Measurements from ENCODE around the gene MS4A7.

DNA sequence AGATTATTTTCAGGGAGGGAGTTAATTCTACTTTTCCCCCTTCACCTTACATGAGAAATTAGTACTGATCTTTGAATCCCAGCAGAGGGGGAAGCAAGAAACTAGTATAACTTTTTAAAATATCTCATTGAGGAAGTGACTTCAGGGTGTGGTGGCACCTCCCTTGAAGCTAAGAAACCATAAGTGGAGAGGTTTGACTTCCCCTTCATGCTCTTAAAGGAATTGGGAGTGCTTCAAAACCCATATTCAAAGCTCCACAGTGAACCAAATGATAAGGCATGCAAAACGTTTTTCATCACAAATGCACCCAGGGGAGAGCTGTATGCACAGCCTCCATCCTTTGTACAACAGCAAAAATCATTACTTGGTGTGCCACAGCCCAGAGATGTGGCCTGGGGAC is 18.5 kb downstream of the MS4A7 start:
- TF ChIP-seq, protein P1, sequence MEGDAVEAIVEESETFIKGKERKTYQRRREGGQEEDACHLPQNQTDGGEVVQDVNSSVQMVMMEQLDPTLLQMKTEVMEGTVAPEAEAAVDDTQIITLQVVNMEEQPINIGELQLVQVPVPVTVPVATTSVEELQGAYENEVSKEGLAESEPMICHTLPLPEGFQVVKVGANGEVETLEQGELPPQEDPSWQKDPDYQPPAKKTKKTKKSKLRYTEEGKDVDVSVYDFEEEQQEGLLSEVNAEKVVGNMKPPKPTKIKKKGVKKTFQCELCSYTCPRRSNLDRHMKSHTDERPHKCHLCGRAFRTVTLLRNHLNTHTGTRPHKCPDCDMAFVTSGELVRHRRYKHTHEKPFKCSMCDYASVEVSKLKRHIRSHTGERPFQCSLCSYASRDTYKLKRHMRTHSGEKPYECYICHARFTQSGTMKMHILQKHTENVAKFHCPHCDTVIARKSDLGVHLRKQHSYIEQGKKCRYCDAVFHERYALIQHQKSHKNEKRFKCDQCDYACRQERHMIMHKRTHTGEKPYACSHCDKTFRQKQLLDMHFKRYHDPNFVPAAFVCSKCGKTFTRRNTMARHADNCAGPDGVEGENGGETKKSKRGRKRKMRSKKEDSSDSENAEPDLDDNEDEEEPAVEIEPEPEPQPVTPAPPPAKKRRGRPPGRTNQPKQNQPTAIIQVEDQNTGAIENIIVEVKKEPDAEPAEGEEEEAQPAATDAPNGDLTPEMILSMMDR (IDR thresholded peaks at IDR 0.05) = no peak
- TF ChIP-seq POLR2A (IDR thresholded peaks at IDR 0.05) = no peak
- TF ChIP-seq POLR2AphosphoS5 (IDR thresholded peaks at IDR 0.05) = no peak

Measured in gastroesophageal sphincter (tissue), 3 donors.